Activated CD4-positive, alpha-beta T cell treated with anti-CD3 and anti-CD28 coated beads, Interleukin-2, amount 10 ng/mL, durations not matched to agents 24 days and 14 days (primary cell): ENCODE measurements around the gene KMT5C. TPM values are rescaled to one million over a fixed set of nuclear protein-coding genes. Genes with fewer than 3 reads are reported as not detected.

Experiments
- DNase-seq: peaks from one replicate; pipeline ENCODE4 v3.0.0; 2022
- H3K27ac Mint-ChIP-seq: one replicate; pipeline ENCODE4 v1.8.0; 2022; ENCODE audit warnings: mild to moderate bottlenecking, mixed read lengths
- H3K27me3 Mint-ChIP-seq: one replicate; pipeline ENCODE4 v1.8.0; 2022; ENCODE audit warnings: mixed read lengths
- H3K36me3 Mint-ChIP-seq: one replicate; pipeline ENCODE4 v1.8.0; 2022; ENCODE audit warnings: low read depth, mild to moderate bottlenecking, mixed read lengths
- H3K4me1 Mint-ChIP-seq: one replicate; pipeline ENCODE4 v1.8.0; 2021; ENCODE audit warnings: mixed read lengths
- H3K4me3 Mint-ChIP-seq: one replicate; pipeline ENCODE4 v1.8.0; 2022; ENCODE audit warnings: mild to moderate bottlenecking, moderate library complexity, mixed read lengths
- H3K9me3 Mint-ChIP-seq: one replicate; pipeline ENCODE4 v1.8.0; 2021; ENCODE audit warnings: mixed read lengths
- intact Hi-C: fragments of 100-400 bp; cut with micrococcal nuclease; formaldehyde crosslinking; loops from one replicate; pipeline ENCODE4 v1.15.1; 2023
- total RNA-seq: library from RNA; stranded (reverse); gene quantifications from 2 replicates; pipeline ENCODE4 v1.2.3, GENCODE V29; 2022

KMT5C gene
- total RNA-seq, 1 donor from 2014 or later: 32.2 TPM

DNA sequence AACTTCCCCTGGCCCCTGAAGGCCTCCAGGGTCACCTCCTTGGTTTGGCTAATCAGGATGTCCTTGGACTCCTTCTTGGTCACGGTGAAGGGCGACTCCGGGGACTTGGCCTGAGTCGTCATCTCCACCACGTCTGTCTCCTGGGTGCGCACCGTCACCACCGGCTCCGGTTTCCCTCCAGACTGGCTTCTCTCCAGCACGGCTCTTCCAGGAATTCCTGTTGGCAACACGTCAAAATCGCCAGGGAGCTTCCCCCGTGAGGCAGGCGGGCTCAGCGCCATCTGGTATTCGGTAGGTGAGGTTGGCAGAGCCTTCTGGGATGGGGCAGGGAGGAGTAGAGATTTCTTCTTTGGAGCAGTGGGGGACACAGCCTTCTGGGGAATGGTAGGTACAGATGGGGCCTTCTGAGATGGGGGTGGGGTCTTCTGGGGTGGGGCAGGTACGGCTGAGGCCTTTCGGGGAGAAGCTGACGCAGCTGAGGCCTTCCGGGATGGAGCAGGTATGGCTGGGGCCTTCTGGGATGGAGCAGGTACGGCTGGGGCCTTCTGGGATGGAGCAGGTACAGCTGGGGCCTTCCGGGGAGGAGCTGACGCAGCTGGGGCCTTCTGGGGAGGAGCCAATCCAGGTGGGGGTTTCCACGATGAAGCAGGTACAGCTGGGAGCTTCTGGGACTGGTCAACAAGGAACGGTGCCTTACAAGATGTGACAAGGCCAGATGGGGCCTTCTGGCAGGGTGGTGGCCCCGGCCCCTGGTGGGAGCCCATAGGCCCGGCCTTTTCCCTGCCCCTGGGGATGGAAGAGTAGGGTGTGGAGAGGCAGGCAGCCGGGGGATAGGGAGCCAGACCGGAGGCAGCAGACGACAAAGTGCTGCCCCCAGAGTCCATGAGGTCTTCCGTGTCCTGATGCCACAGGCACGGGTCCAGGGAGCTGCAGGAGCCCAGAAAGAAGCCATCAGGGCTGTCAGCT, 19.6 kb downstream of the KMT5C start:
- no peaks in the 10 kb centered on the region for H3K9me3 Mint-ChIP-seq
- H3K36me3 Mint-ChIP-seq: no peaks in the 10 kb centered on the region
- no peaks in the 10 kb centered on the region for H3K4me1 Mint-ChIP-seq
- intact Hi-C loops: no loop called here
- no peak overlapping the region for H3K27ac Mint-ChIP-seq
- no peak overlapping the region for H3K4me3 Mint-ChIP-seq
- peaks cover 22% of the 10 kb centered on the region for H3K27me3 Mint-ChIP-seq
- no peak for DNase-seq

- Mint-ChIP-seq H3K27ac (no peak overlapping the region), H3K27me3 (peaks cover 14% of the 10 kb centered on the region), H3K9me3 (no peaks in the 10 kb centered on the region), H3K4me3 (no peak overlapping the region), H3K36me3 (no peaks in the 10 kb centered on the region), H3K4me1 (no peaks in the 10 kb centered on the region)
- intact Hi-C loops: no loop called here
- DNase-seq: no peak
These were observed 21.2 kb downstream of the KMT5C start for GRCh38 chr19:55360902-55361301.

- no peaks in the 10 kb centered on the region for H3K9me3 Mint-ChIP-seq
- intact Hi-C loops: no loop called here
These were observed 22.7 kb downstream of the KMT5C start for GRCh38 chr19:55362174-55362989.

GRCh38 chr19:55362990-55363716, 23.5 kb downstream of the KMT5C start, which contains the start of gene GARIN5B:
TSS of gene GARIN5B (minus strand) at chr19:55363260. CDS start at chr19:55363066, 194 bp downstream.
- Mint-ChIP-seq H3K36me3 (no peaks in the 10 kb centered on the region), H3K27ac (no peak within 1 kb of the TSS), H3K9me3 (no peaks in the 10 kb centered on the region), H3K4me1 (no peaks in the 10 kb centered on the region), H3K4me3 (no peak within 1 kb of the TSS), H3K27me3 (peaks cover 11% of the 10 kb centered on the region)
- intact Hi-C loops: no loop called here
- DNase-seq: no peak

More at GRCh38 chr19:55362174-55362989, 22.7 kb downstream of the KMT5C start:
- Mint-ChIP-seq H3K27ac (no peak overlapping the region), H3K4me3 (no peak overlapping the region), H3K36me3 (no peaks in the 10 kb centered on the region), H3K4me1 (no peaks in the 10 kb centered on the region), H3K27me3 (peaks cover 11% of the 10 kb centered on the region)
- DNase-seq: no peak

GRCh38 chr19:55365245-55365644, 25.6 kb downstream of the KMT5C start:
- Mint-ChIP-seq H3K4me1 (peaks cover 2% of the 10 kb centered on the region), H3K27ac (no peak overlapping the region), H3K36me3 (no peaks in the 10 kb centered on the region), H3K4me3 (no peak overlapping the region), H3K9me3 (no peaks in the 10 kb centered on the region), H3K27me3 (peaks cover 23% of the 10 kb centered on the region)
- DNase-seq: no peak
- intact Hi-C loops: no loop called here

DNA sequence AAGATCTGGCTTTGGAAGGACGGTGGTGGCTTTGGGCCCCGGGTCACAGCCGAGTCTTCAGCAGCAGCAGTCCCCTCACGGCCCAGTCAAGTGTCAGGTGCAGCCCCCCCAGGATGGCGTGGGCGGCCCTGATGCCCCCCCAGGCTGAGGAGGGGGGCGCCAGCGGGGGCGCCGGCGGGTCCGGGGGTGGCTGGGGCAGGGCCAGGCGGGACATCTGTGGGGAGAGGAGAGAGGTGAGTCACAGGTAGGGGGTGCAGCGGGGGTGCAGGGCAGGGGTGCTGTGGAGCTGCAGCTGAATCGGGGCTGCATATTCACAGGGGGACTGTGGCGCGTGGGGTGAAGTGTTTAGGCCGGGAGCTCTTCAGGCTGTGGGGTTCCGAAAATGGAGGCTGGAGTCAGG, 26.3 kb downstream of the KMT5C start:
- no peak for DNase-seq
- no peaks in the 10 kb centered on the region for H3K9me3 Mint-ChIP-seq
- intact Hi-C loops: no loop called here
- peaks cover under 1% of the 10 kb centered on the region for H3K36me3 Mint-ChIP-seq
- peaks cover 6% of the 10 kb centered on the region for H3K4me1 Mint-ChIP-seq
- no peak overlapping the region for H3K4me3 Mint-ChIP-seq
- peaks cover 30% of the 10 kb centered on the region for H3K27me3 Mint-ChIP-seq
- H3K27ac Mint-ChIP-seq: no peak overlapping the region

DNA sequence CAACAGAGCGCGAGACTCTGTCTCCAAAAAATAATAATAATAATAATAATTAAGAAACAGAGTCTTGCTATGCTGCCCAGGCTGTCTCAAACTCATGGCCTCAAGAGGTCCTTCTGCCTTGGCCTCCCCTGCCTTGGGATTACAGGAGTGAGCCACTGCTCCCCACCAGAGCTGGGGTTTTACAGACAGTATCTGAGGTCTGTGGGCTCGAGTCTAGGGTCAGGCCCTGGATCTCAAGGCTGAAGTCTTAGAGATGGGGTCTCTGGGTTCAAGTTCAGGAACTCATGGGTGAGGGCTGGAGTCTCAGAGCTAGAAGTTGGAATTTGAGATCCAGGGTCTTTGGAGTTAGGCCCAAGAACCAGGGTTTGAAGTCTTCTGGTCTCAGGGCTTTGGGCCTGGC, 27.1 kb downstream of the KMT5C start:
- no peak for DNase-seq
- intact Hi-C loops: no loop called here
- H3K4me1 Mint-ChIP-seq: peaks cover 7% of the 10 kb centered on the region

DNA sequence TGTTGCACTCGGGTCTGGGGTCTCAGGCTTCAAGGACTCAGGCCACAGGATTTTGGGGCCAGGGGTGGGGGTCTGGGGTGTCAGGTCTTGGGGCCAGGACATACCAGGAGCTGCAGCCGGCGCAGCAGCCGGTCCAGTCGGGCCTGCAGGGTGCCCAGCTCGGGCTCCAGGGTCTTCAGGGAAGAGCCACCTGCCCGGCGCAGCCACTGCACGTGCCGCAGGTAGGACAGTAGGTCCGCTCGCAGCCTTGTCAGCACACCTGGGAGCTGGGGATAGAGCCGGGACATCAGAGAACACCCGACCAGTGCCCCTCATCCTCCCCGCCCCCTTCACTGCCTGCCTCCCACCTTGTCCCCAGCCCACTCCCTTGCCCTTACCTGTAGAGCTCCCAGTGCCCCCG, 28.4 kb downstream of the KMT5C start:
- Mint-ChIP-seq H3K4me3 (no peak overlapping the region), H3K4me1 (peaks cover 7% of the 10 kb centered on the region), H3K27me3 (peaks cover 46% of the 10 kb centered on the region), H3K27ac (no peak overlapping the region), H3K36me3 (peaks cover 2% of the 10 kb centered on the region), H3K9me3 (no peaks in the 10 kb centered on the region)
- no peak for DNase-seq
- intact Hi-C loops: no loop called here

More for the DNA sequence above, 27.1 kb downstream of the KMT5C start:
- Mint-ChIP-seq H3K27ac (no peak overlapping the region), H3K9me3 (no peaks in the 10 kb centered on the region), H3K4me3 (no peak overlapping the region), H3K36me3 (peaks cover 2% of the 10 kb centered on the region), H3K27me3 (peaks cover 38% of the 10 kb centered on the region)

DNA sequence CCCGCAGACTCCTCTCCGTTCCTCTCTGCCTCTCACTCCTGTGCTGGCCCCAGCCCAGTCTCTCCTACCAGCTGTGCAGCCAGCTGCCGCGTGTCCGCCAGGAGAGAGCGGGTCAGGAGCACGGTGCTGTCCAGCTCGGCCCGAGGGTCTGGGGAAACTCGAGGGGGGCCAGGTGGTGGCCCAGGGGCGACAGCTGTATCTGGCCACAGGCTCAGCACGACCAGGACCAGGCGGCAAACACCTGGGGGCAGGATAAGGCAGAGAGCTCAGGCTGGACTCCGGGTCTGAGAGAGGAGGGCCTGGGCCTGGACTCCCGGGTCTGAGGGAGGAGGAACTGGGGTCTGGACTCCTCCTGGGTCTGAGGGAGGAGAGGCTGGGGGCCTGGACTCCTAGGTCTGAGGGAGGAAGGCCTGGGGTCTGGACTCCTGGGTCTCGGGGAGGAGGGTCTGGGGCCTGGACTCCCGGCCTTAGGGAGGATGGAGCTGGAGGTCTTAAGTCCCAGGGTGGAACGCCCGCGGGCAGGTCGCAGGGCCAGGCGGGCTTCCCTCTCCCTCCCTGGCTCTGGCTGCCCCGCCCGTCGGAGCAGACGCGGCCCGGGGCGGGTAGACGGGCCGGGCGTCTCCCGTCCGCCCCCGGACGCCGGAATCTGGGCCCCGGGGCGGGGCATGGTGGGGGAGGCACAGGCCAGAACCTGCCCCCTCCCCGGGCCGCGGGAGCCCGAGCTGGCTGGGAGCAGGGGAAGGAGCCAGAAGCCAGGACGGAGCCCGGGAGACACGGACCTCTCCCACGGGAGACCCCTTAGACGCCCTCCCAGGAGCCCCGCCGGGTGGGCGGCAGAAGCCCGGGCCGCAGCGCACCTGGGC, 29.3 kb downstream of the KMT5C start:
- Mint-ChIP-seq H3K4me1 (peaks cover 7% of the 10 kb centered on the region), H3K27ac (no peak overlapping the region), H3K4me3 (no peak overlapping the region), H3K9me3 (no peaks in the 10 kb centered on the region), H3K36me3 (peaks cover 2% of the 10 kb centered on the region), H3K27me3 (peaks cover 51% of the 10 kb centered on the region)
- intact Hi-C loops: no loop called here
- DNase-seq: peak; percentile 73

DNA sequence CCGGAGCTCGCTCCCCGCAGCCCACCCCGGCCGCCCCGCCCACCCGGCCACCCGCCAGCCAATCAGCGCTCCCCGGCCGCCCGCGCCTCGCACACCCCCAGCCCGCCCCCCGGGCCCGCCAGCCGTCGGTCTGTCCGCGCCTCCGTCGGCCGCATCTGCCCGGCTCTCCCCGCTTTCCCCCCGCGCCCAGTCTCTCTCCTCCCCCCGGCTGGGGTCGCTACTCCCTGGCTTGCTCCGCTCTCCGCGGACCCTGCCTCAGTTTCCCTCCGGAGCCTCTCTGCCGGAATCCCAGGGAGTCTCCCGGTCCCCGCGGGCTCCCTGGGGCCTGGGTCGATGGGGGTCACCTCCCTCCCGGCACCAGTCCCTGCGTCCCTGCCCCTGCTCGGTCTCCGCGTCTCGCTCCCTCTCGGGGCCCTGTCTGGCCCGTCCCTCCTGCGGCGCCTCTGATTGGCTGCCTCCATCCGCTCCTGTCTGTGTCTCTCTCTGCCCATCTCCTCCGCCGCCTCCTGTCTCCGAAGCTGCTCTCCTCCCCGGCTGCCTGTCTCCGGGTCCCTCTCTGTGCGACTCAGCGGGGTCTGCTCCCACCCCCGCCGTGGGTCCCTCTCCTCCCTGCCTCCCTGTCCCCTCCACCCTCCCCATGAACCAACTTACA, 30.1 kb downstream of the KMT5C start:
- H3K36me3 Mint-ChIP-seq: peaks cover 2% of the 10 kb centered on the region
- H3K27ac Mint-ChIP-seq: no peak overlapping the region
- intact Hi-C loops: no loop called here
- H3K4me1 Mint-ChIP-seq: peaks cover 7% of the 10 kb centered on the region
- peak; percentile 73 for DNase-seq
- H3K27me3 Mint-ChIP-seq: peaks cover 51% of the 10 kb centered on the region
- no peaks in the 10 kb centered on the region for H3K9me3 Mint-ChIP-seq
- H3K4me3 Mint-ChIP-seq: peak overlapping the region; percentile 69

GRCh38 chr19:55370305-55370988, 30.8 kb downstream of the KMT5C start, which contains the start of gene IL11:
TSS of gene IL11 (minus strand) at chr19:55370463. CDS start at chr19:55370310, 153 bp downstream.
- no peak for DNase-seq
- H3K9me3 Mint-ChIP-seq: no peaks in the 10 kb centered on the region
- H3K4me3 Mint-ChIP-seq: peak within 1 kb of the TSS; percentile 69
- H3K4me1 Mint-ChIP-seq: peaks cover 7% of the 10 kb centered on the region
- intact Hi-C loops: no loop called here
- H3K36me3 Mint-ChIP-seq: peaks cover 2% of the 10 kb centered on the region
- H3K27ac Mint-ChIP-seq: no peak within 1 kb of the TSS
- H3K27me3 Mint-ChIP-seq: peaks cover 51% of the 10 kb centered on the region
